Measurements from ENCODE around the gene PITPNC1.
"Not testable (repeated sequence)": the region's sequence is repeated elsewhere in the genome, so short reads cannot be mapped to it uniquely, and the experiment has no call there.

Gene PITPNC1

GRCh38 chr17:67577429-67578141, 200.5 kb downstream of the PITPNC1 start:
- Histone ChIP-seq H3K79me2 (ENCODE audit: insufficient read depth, low read length) (no peaks in the 10 kb centered on the region), H3K27me3 (ENCODE audit: insufficient read depth, low read length) (0 out of 2 replicates have a peak, but pooled peaks cover 5% of the 10 kb centered on the region), H3K4me2 (ENCODE audit: low read length) (no peak overlapping the region), H3K9ac (ENCODE audit: low read length) (no peak overlapping the region), H3K4me1 (ENCODE audit: insufficient read depth, low read length, severe bottlenecking) (no peaks in the 10 kb centered on the region), H3K9me2 (ENCODE audit: low read depth, low read length) (no peaks in the 10 kb centered on the region), H3K4me3 (ENCODE audit: low read depth, low read length, poor library complexity, severe bottlenecking) (no peak overlapping the region), H3K27ac (ENCODE audit: low read depth, low read length, poor library complexity, severe bottlenecking) (no peak overlapping the region), H3K36me3 (ENCODE audit: insufficient read depth, low read length) (no peaks in the 10 kb centered on the region), H4K20me1 (ENCODE audit: insufficient read depth, low read length) (no peaks in the 10 kb centered on the region), H2AFZ (ENCODE audit: low read length) (no peak overlapping the region), H3F3A (ENCODE audit: insufficient read depth, low read length) (no peaks in the 10 kb centered on the region), H3K9me3 (ENCODE audit: low read length) (no peaks in the 10 kb centered on the region)
- TF ChIP-seq CTCF (IDR thresholded peaks at IDR 0.05; ENCODE audit: low read length) (no peak), EZH2 (IDR thresholded peaks at IDR 0.05; ENCODE audit: borderline replicate concordance, low read length) (no peak)

GRCh38 chr17:67578142-67578457, 201.0 kb downstream of the PITPNC1 start:
- no peaks in the 10 kb centered on the region for H3F3A ChIP-seq (ENCODE audit: insufficient read depth, low read length)
- H3K36me3 ChIP-seq (ENCODE audit: insufficient read depth, low read length) = no peaks in the 10 kb centered on the region
- H3K9me3 ChIP-seq (ENCODE audit: low read length) = no peaks in the 10 kb centered on the region
- H3K27ac ChIP-seq (ENCODE audit: low read depth, low read length, poor library complexity, severe bottlenecking) = no peak overlapping the region
- no peak overlapping the region for H2AFZ ChIP-seq (ENCODE audit: low read length)
- H3K79me2 ChIP-seq (ENCODE audit: insufficient read depth, low read length) = no peaks in the 10 kb centered on the region
- TF ChIP-seq CTCF (IDR thresholded peaks at IDR 0.05; ENCODE audit: low read length) = no peak
- TF ChIP-seq EZH2 (IDR thresholded peaks at IDR 0.05; ENCODE audit: borderline replicate concordance, low read length) = no peak
- H3K9me2 ChIP-seq (ENCODE audit: low read depth, low read length) = no peaks in the 10 kb centered on the region
- H3K4me1 ChIP-seq (ENCODE audit: insufficient read depth, low read length, severe bottlenecking) = no peaks in the 10 kb centered on the region
- H3K27me3 ChIP-seq (ENCODE audit: insufficient read depth, low read length) = 0 out of 2 replicates have a peak, but pooled peaks cover under 1% of the 10 kb centered on the region
- no peaks in the 10 kb centered on the region for H4K20me1 ChIP-seq (ENCODE audit: insufficient read depth, low read length)
- H3K4me2 ChIP-seq (ENCODE audit: low read length) = no peak overlapping the region
- no peak overlapping the region for H3K4me3 ChIP-seq (ENCODE audit: low read depth, low read length, poor library complexity, severe bottlenecking)
- no peak overlapping the region for H3K9ac ChIP-seq (ENCODE audit: low read length)

GRCh38 chr17:67578679-67579405, 201.8 kb downstream of the PITPNC1 start:
- not testable (repeated sequence) for H4K20me1 ChIP-seq (ENCODE audit: insufficient read depth, low read length); H3K4me2 ChIP-seq (ENCODE audit: low read length); H3K9me3 ChIP-seq (ENCODE audit: low read length); H3K27ac ChIP-seq (ENCODE audit: low read depth, low read length, poor library complexity, severe bottlenecking); H3K36me3 ChIP-seq (ENCODE audit: insufficient read depth, low read length); H3K4me1 ChIP-seq (ENCODE audit: insufficient read depth, low read length, severe bottlenecking); H3K27me3 ChIP-seq (ENCODE audit: insufficient read depth, low read length); H3K9me2 ChIP-seq (ENCODE audit: low read depth, low read length); H3F3A ChIP-seq (ENCODE audit: insufficient read depth, low read length); H3K4me3 ChIP-seq (ENCODE audit: low read depth, low read length, poor library complexity, severe bottlenecking); H3K9ac ChIP-seq (ENCODE audit: low read length); H2AFZ ChIP-seq (ENCODE audit: low read length); H3K79me2 ChIP-seq (ENCODE audit: insufficient read depth, low read length)

Data from OCI-LY1 (cell line).